ENCODE data around the gene SAG. TPM values are rescaled to one million over a fixed set of nuclear protein-coding genes. Genes with fewer than 3 reads are reported as not detected.

SAG gene
- total and polyA plus RNA-seq, 9 of the 15 experiments (the other 6 are each of a cell fraction or from before 2014, with no cell fraction given), result 0.04 to 0.64 (median 0.31) TPM; not detected in 5

GRCh38 chr2:233361297-233361696 lies 53.7 kb downstream of the SAG start (continued):
- TF ChIP-seq KDM1A (IDR thresholded peaks at IDR 0.05) (no peak), CEBPG (CRISPR knock-in tag; IDR thresholded peaks at IDR 0.05) (no peak), CEBPG (tag; conservative IDR thresholded peaks at IDR 0.05 in 1 of 2, IDR thresholded peaks at IDR 0.05 in 1 of 2) (no peak), HMG20A (CRISPR knock-in tag; conservative IDR thresholded peaks at IDR 0.05) (no peak), IRF9 (tag; IDR thresholded peaks at IDR 0.05) (no peak), FIP1L1 (IDR thresholded peaks at IDR 0.05; ENCODE audit: low read depth, low read length, poor library complexity, severe bottlenecking) (no peak)

- TF ChIP-seq TAF1 (IDR thresholded peaks at IDR 0.05; ENCODE audit: control insufficient read depth, extremely low read depth, insufficient read depth, low read length, severe bottlenecking) (no peak), SUPT5H (IDR thresholded peaks at IDR 0.05) (no peak), RCOR1 (IDR thresholded peaks at IDR 0.05; ENCODE audit: borderline replicate concordance in 1 of 2, low read depth in 2 of 2, low read length in 2 of 2) (no peak), TCF7L2 (IDR thresholded peaks at IDR 0.05; ENCODE audit: low read depth, low read length) (no peak), FOXJ2 (tag; IDR thresholded peaks at IDR 0.05) (no peak), E2F5 (CRISPR knock-in tag; IDR thresholded peaks at IDR 0.05) (no peak), BMI1 (IDR thresholded peaks at IDR 0.05; ENCODE audit: low read length) (no peak), ZFPM2 (CRISPR knock-in tag; IDR thresholded peaks at IDR 0.05) (no peak), JUNB (CRISPR knock-in tag; conservative IDR thresholded peaks at IDR 0.05) (no peak)
- Histone ChIP-seq H2AFZ (ENCODE audit: low read depth, low read length) (no peak overlapping the region), H3K27ac (ENCODE audit: extremely low read depth, low read depth, low read length) (no peak overlapping the region), H3K9me3 (replicated peaks; ENCODE audit: control insufficient read depth, insufficient read depth, low read depth, low read length) (no peaks in the 10 kb centered on the region), H3K36me3 (ENCODE audit: control insufficient read depth, insufficient read depth, low read length) (peaks cover 8% of the 10 kb centered on the region; the same call in 1 of the 3 replicates), H3K4me2 (ENCODE audit: insufficient read depth, low read length) (no peak overlapping the region), H3K4me3 (no peak overlapping the region), H3K27me3 (ENCODE audit: control insufficient read depth in 2 of 2, insufficient read depth in 2 of 2, low read length in 2 of 2) (no peaks in the 10 kb centered on the region), H3K79me2 (ENCODE audit: control insufficient read depth, insufficient read depth, low read length) (peaks cover 38% of the 10 kb centered on the region), H3K4me1 (replicated peaks in 1 of 2; ENCODE audit: control insufficient read depth in 2 of 2, insufficient read depth in 2 of 2, low read length in 2 of 2) (peaks cover 10 to 17% of the 10 kb centered on the region in 2 experiments; a peak in 3 of 5 replicates), H3K9me1 (ENCODE audit: control insufficient read depth, insufficient read depth, low read length) (no peaks in the 10 kb centered on the region), H4K20me1 (replicated peaks; ENCODE audit: control insufficient read depth, insufficient read depth, low read length) (peaks cover 5% of the 10 kb centered on the region; the same call in 1 of the 2 replicates), H3K9ac (ENCODE audit: insufficient read depth in 1 of 2, low read depth in 2 of 2, low read length in 2 of 2) (no peak overlapping the region)
- ChIA-PET POLR2A (interaction anchor here (1.2 kb wide), 1 partner anchor 16 kb away, joined by 3 read pairs; no protein-coding TSS in a partner anchor), CTCF (ENCODE audit: low intra/inter-chr PET ratio) (no interaction called here)
- FAIRE-seq (no peak), DNase-seq (ENCODE audit: extremely low read depth in 1 of 4, low spot score in 3 of 4) (no peak), ATAC-seq (no peak)
- intact Hi-C loops (cut with micrococcal nuclease), result no loop called here
- in situ Hi-C loops (cut with MboI), result no loop called here
- no TSS peak for BruUV-seq (replicated peaks)
- WGBS (ENCODE audit: insufficient coverage, low coverage, missing lambda C conversion rate), result 83% methylated on average over 2 of the region's 2 CpGs
Measured at GRCh38 chr2:233362742-233363141, 55.1 kb downstream of the SAG start.
